Tibial nerve (tissue), 4 donors: ENCODE measurements around the gene C6orf52. TPM values are rescaled to one million over a fixed set of nuclear protein-coding genes. Genes with fewer than 3 reads are reported as not detected.

Experiments used
- DNase-seq, 2 donors: peaks; one replicate each; pipeline ENCODE4 v3.0.0-alpha.2; 2019; ENCODE audit warnings: low spot score in 2 of 2
- H3K27ac ChIP-seq, 4 donors: fragments of 200-600 bp; sonication (generic) in 3 of 4; one replicate each; pipeline ENCODE4 v1.5.1; 2017 to 2019; ENCODE audit warnings: mild to moderate bottlenecking in 1 of 4
- H3K27me3 ChIP-seq, 2 donors: fragments of 200-600 bp; sonication (generic) in 1 of 2; one replicate each; pipeline versions ENCODE4 v1.5.1 to v1.6.0; 2017 to 2019
- H3K36me3 ChIP-seq, 3 donors: fragments of 200-600 bp; sonication (generic); one replicate each; pipeline ENCODE4 v1.5.1; 2018 to 2019
- H3K4me1 ChIP-seq, 4 donors: fragments of 200-600 bp; sonication (generic) in 3 of 4; one replicate each; pipeline ENCODE4 v1.5.1; 2017 to 2019
- H3K4me3 ChIP-seq, 4 donors: fragments of 200-600 bp; sonication (generic) in 3 of 4; one replicate each; pipeline ENCODE4 v1.5.1; 2017 to 2019; ENCODE audit warnings: mild to moderate bottlenecking in 1 of 4, moderate library complexity in 1 of 4
- H3K9me3 ChIP-seq, 4 donors: fragments of 200-600 bp; sonication (generic) in 3 of 4; one replicate each; pipeline ENCODE4 v1.5.1; 2017 to 2019
- CTCF ChIP-seq, 5 experiments: fragments of 200-600 bp in 3 of 5; fragments of 450-650 bp in 2 of 5; sonication (generic) in 3 of 5; IDR thresholded peaks; one replicate each; pipeline ENCODE4 v1.5.1; 2016 to 2019; ENCODE audit warnings: antibody characterized with exemption in 5 of 5, mild to moderate bottlenecking in 3 of 5, moderate library complexity in 2 of 5
- EP300 ChIP-seq, 2 donors: sonication (generic); formaldehyde crosslinking; IDR thresholded peaks; one replicate each; pipeline ENCODE4 v1.6.1; 2017; ENCODE audit warnings: antibody characterized with exemption in 2 of 2, mild to moderate bottlenecking in 1 of 2
- POLR2A ChIP-seq, 2 donors: fragments of 450-650 bp; IDR thresholded peaks; one replicate each; pipeline ENCODE4 v1.6.1; 2017; ENCODE audit warnings: antibody characterized with exemption in 2 of 2, mild to moderate bottlenecking in 2 of 2, moderate library complexity in 2 of 2
- WGBS, 2 donors: methylation state at CpG; one replicate each; pipeline ENCODE4 v1.1.5; 2018; 5-methylcytosine and 5-hydroxymethylcytosine counted together
- small RNA-seq: library from RNA; depleted of rRNA; stranded (forward); fragments of <200 nt; gene quantifications from one replicate; pipeline ENCODE3, GENCODE V24; 2016
- total RNA-seq, 4 donors: library from RNA; depleted of rRNA; stranded (reverse); fragments of >200 nt; gene quantifications; one replicate each; pipeline ENCODE4 v1.1.0, GENCODE V29; 2016

The C6orf52 gene
- total RNA-seq, 4 donors from 2014 or later, result not detected

GRCh38 chr6:10626154-10626741, 68.2 kb downstream of the C6orf52 start:
- 55 to 69% methylated on average over 9 of the region's 9 CpGs for WGBS, 2 donors
- H3K4me3 ChIP-seq, result no peak overlapping the region
- H3K36me3 ChIP-seq, result no peaks in the 10 kb centered on the region
- no peak for TF ChIP-seq POLR2A (IDR thresholded peaks at IDR 0.05)
- no peak for TF ChIP-seq CTCF (IDR thresholded peaks at IDR 0.05)
- no peak for TF ChIP-seq EP300 (IDR thresholded peaks at IDR 0.05)
- no peaks in the 10 kb centered on the region for H3K4me1 ChIP-seq
- H3K27ac ChIP-seq, result no peak overlapping the region
- H3K27me3 ChIP-seq, result no peaks in the 10 kb centered on the region
- H3K9me3 ChIP-seq, result peaks cover 0 to 8% (median 0%) of the 10 kb centered on the region in 4 donors
- DNase-seq, result no peak

- no peaks in the 10 kb centered on the region for H3K27me3 ChIP-seq
- TF ChIP-seq POLR2A (IDR thresholded peaks at IDR 0.05) (no peak), EP300 (IDR thresholded peaks at IDR 0.05) (no peak), CTCF (IDR thresholded peaks at IDR 0.05) (no peak)
- no peaks in the 10 kb centered on the region for H3K4me1 ChIP-seq
- DNase-seq, result no peak
- peaks cover 0 to 8% (median 0%) of the 10 kb centered on the region in 4 donors for H3K9me3 ChIP-seq
- H3K27ac ChIP-seq, result no peak overlapping the region
- H3K36me3 ChIP-seq, result no peaks in the 10 kb centered on the region
- WGBS, 2 donors, result 83 to 87% methylated on average over 5 of the region's 5 CpGs
- no peak overlapping the region for H3K4me3 ChIP-seq
These were observed 69.6 kb downstream of the C6orf52 start for GRCh38 chr6:10624836-10625235.

- H3K4me3 ChIP-seq, result no peak overlapping the region
These were observed 72.6 kb downstream of the C6orf52 start for GRCh38 chr6:10621847-10622246.

More at GRCh38 chr6:10621847-10622246, 72.6 kb downstream of the C6orf52 start:
- WGBS, 2 donors, result 94 to 96% methylated on average over 4 of the region's 4 CpGs
- no peak for DNase-seq
- peaks cover 0 to 8% (median 0%) of the 10 kb centered on the region in 4 donors for H3K9me3 ChIP-seq
- no peaks in the 10 kb centered on the region for H3K4me1 ChIP-seq
- no peaks in the 10 kb centered on the region for H3K27me3 ChIP-seq
- TF ChIP-seq CTCF (IDR thresholded peaks at IDR 0.05) (no peak), POLR2A (IDR thresholded peaks at IDR 0.05) (no peak), EP300 (IDR thresholded peaks at IDR 0.05) (no peak)
- H3K36me3 ChIP-seq, result no peaks in the 10 kb centered on the region
- H3K27ac ChIP-seq, result no peak overlapping the region

Small RNA genes within 50 kb of the gene (small RNA-seq; reads per million reads assigned to genes)
- gene RF00019, result not detected

Other genes starting within 250 kb of the C6orf52 start
- 1 to 10 TPM in 3 of 4 donors, under 1 TPM in 1; 0.78 to 3.5 (median 2.5) TPM for gene GCNT2, start 173.3 kb downstream of the C6orf52 start, total RNA-seq
- gene PAK1IP1, start 356 bp upstream of the C6orf52 start, total RNA-seq, result 10 to 100 TPM in 2 of 4 donors, 1 to 10 TPM in 2; 6.5 to 21.0 (median 10.3) TPM
- gene TMEM14C, start 28.5 kb upstream of the C6orf52 start, total RNA-seq, result 100 to 1,000 TPM in 3 of 4 donors, 10 to 100 TPM in 1; 87.9 to 136 (median 116) TPM
- gene TMEM14B, start 53.2 kb upstream of the C6orf52 start, total RNA-seq, result 10 to 100 TPM; 50.0 to 76.3 (median 60.1) TPM
- under 1 TPM in 2 of 4 donors, not detected in 2; 0.59 to 0.90 TPM for gene MAK, start 143.9 kb upstream of the C6orf52 start, total RNA-seq
- not detected for gene GCM2, start 187.4 kb upstream of the C6orf52 start, total RNA-seq
- 1 to 10 TPM; 2.0 to 3.9 (median 3.5) TPM for gene SYCP2L, start 192.4 kb upstream of the C6orf52 start, total RNA-seq